HepG2 (cell line): Measurements from ENCODE around the gene SDK2. TPM values are rescaled to one million over a fixed set of nuclear protein-coding genes. Genes with fewer than 3 reads are reported as not detected.
"Not testable (repeated sequence)": the region's sequence is repeated elsewhere in the genome, so short reads cannot be mapped to it uniquely, and the experiment has no call there.

Experiments
- GATAD2A ChIP-seq: IDR thresholded peaks from 2 replicates; pipeline ENCODE4 v1.6.1; 2016
- KDM4B ChIP-seq: sonication (generic); formaldehyde crosslinking; IDR thresholded peaks from 2 replicates; pipeline ENCODE4 v1.4.0; 2020; ENCODE audit warnings: missing genetic modification reagents
- MEIS2 ChIP-seq: sonication (generic); formaldehyde crosslinking; IDR thresholded peaks from 2 replicates; pipeline ENCODE4 v1.9.0; 2021; ENCODE audit warnings: mild to moderate bottlenecking, missing genetic modification reagents
- MXI1 ChIP-seq: IDR thresholded peaks from 3 replicates; pipeline ENCODE4 v1.6.1; 2012; ENCODE audit warnings: low read depth, low read length, inconsistent platforms, borderline replicate concordance
- POGZ ChIP-seq: sonication (generic); formaldehyde crosslinking; IDR thresholded peaks from 2 replicates; pipeline ENCODE4 v1.4.0; 2020; ENCODE audit warnings: mild to moderate bottlenecking, missing genetic modification reagents
- RNF2 ChIP-seq: fragments of 450-650 bp; conservative IDR thresholded peaks from 2 replicates; pipeline ENCODE4 v1.6.1; 2016; ENCODE audit warnings: low read depth
- SAP130 ChIP-seq: IDR thresholded peaks from 2 replicates; pipeline ENCODE4 v1.6.1; 2016; ENCODE audit warnings: low read depth
- SOX6 ChIP-seq, 2 experiments: fragments of 450-650 bp in 1 of 2; sonication (generic) in 1 of 2; formaldehyde crosslinking in 1 of 2; IDR thresholded peaks; 2 replicates each; pipeline versions ENCODE4 v1.4.0 to v1.6.1; 2017 to 2020; ENCODE audit warnings: antibody characterized with exemption in 1 of 2, mild to moderate bottlenecking in 1 of 2, missing genetic modification reagents in 1 of 2
- SP140L ChIP-seq: sonication (generic); formaldehyde crosslinking; IDR thresholded peaks from 2 replicates; pipeline ENCODE4 v1.4.0; 2020; ENCODE audit warnings: missing genetic modification reagents, borderline replicate concordance
- TBX2 ChIP-seq: sonication (generic); formaldehyde crosslinking; IDR thresholded peaks from 2 replicates; pipeline ENCODE4 v1.5.0; 2020; ENCODE audit warnings: missing genetic modification reagents, mild to moderate bottlenecking, borderline replicate concordance
- TCF12 ChIP-seq, 2 experiments: fragments of 450-650 bp in 1 of 2; sonication (generic) in 1 of 2; formaldehyde crosslinking in 1 of 2; IDR thresholded peaks; 2 replicates each; pipeline versions ENCODE4 v1.6.1 to v1.8.0; 2017 to 2022; ENCODE audit warnings: antibody characterized with exemption in 1 of 2, mild to moderate bottlenecking in 1 of 2, missing genetic modification reagents in 1 of 2, moderate library complexity in 1 of 2
- ZBED4 ChIP-seq: sonication (generic); formaldehyde crosslinking; IDR thresholded peaks from 2 replicates; pipeline ENCODE4 v1.4.0; 2020; ENCODE audit warnings: missing genetic modification reagents, borderline replicate concordance
- ZNF274 ChIP-seq: sonication (generic); formaldehyde crosslinking; IDR thresholded peaks from 2 replicates; pipeline ENCODE4 v1.5.1; 2020; ENCODE audit warnings: mild to moderate bottlenecking, missing genetic modification reagents
- ZNF331 ChIP-seq: sonication (generic); formaldehyde crosslinking; IDR thresholded peaks from 2 replicates; pipeline ENCODE4 v1.4.0; 2020; ENCODE audit warnings: missing genetic modification reagents
- ZNF547 ChIP-seq: sonication (generic); formaldehyde crosslinking; IDR thresholded peaks from 2 replicates; pipeline ENCODE4 v1.5.1; 2020; ENCODE audit warnings: mild to moderate bottlenecking, missing genetic modification reagents
- ZNF567 ChIP-seq: sonication (generic); formaldehyde crosslinking; IDR thresholded peaks from 2 replicates; pipeline ENCODE4 v1.8.1; 2023; ENCODE audit warnings: mild to moderate bottlenecking, missing genetic modification reagents, borderline replicate concordance
- polyA plus RNA-seq, 8 experiments: library from polyadenylated mRNA; depleted of rRNA in 3 of 8; stranded (reverse) in 7 of 8; unstranded in 1 of 8; fragments of >200 nt; fragmentation: Illumina TruSeq in 4 of 8; extraction: Trizol in 4 of 8; gene quantifications; 2 replicates each; pipeline versions ENCODE4 v1.2.1 to v1.2.3, GENCODE V29; 2011 to 2016; ENCODE audit warnings: low read depth in 4 of 8, missing spikeins in 1 of 8, mixed read lengths in 1 of 8; ENCODE audit not compliant: insufficient read depth in 1 of 8
- total RNA-seq, 5 experiments: library from RNA; depleted of rRNA; stranded (reverse); fragments of >200 nt; fragmentation: Illumina TruSeq; extraction: Trizol; gene quantifications; 2 replicates each; pipeline ENCODE4 v1.2.3, GENCODE V29; 2016; ENCODE audit warnings: low read depth in 1 of 5
- TF ChIP-seq, protein P1 (sequence below): sonication (generic); formaldehyde crosslinking; IDR thresholded peaks from 2 replicates; pipeline ENCODE4 v1.5.0; 2020; ENCODE audit warnings: mild to moderate bottlenecking, missing genetic modification reagents, borderline replicate concordance
- TF ChIP-seq, protein P2 (sequence below): sonication (generic); formaldehyde crosslinking; IDR thresholded peaks from 2 replicates; pipeline ENCODE4 v1.4.0; 2020; ENCODE audit warnings: mild to moderate bottlenecking, missing genetic modification reagents

Gene SDK2
- total and polyA plus RNA-seq, 2 of the 13 experiments (the other 11 are each of a cell fraction or from before 2014, with no cell fraction given), result not detected

DNA sequence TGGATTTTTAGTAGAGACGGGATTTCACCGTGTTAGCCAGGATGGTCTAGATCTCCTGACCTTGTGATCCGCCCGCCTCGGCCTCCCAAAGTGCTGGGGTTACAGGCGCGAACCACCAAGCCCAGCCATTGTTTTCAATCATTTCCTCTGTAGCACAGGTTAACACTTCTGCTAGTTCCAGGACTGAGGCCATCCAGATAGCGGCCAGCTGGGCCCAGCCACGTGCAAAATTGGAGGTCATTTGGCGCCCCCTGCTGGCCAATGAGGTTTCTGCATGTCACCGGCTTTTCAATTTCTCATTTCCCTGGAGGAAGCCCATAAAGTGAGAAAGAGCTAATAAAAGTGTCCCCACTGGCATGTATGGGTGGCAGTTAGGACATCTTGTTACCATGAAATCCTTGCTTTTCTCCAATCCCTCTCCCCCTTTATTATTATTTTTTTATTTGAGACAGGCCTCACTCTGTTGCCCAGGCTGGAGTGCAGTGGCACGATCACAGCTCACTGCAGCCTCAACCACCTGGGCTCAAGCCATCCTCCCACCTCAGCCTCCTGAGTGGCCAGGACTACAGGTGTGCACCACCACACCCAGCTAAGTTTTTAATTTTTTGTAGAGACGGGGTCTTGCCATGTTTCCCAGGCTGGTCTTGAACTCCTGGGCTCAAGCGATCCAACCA lies 274.3 kb downstream of the SDK2 start (continued):
- TF ChIP-seq, protein P1, sequence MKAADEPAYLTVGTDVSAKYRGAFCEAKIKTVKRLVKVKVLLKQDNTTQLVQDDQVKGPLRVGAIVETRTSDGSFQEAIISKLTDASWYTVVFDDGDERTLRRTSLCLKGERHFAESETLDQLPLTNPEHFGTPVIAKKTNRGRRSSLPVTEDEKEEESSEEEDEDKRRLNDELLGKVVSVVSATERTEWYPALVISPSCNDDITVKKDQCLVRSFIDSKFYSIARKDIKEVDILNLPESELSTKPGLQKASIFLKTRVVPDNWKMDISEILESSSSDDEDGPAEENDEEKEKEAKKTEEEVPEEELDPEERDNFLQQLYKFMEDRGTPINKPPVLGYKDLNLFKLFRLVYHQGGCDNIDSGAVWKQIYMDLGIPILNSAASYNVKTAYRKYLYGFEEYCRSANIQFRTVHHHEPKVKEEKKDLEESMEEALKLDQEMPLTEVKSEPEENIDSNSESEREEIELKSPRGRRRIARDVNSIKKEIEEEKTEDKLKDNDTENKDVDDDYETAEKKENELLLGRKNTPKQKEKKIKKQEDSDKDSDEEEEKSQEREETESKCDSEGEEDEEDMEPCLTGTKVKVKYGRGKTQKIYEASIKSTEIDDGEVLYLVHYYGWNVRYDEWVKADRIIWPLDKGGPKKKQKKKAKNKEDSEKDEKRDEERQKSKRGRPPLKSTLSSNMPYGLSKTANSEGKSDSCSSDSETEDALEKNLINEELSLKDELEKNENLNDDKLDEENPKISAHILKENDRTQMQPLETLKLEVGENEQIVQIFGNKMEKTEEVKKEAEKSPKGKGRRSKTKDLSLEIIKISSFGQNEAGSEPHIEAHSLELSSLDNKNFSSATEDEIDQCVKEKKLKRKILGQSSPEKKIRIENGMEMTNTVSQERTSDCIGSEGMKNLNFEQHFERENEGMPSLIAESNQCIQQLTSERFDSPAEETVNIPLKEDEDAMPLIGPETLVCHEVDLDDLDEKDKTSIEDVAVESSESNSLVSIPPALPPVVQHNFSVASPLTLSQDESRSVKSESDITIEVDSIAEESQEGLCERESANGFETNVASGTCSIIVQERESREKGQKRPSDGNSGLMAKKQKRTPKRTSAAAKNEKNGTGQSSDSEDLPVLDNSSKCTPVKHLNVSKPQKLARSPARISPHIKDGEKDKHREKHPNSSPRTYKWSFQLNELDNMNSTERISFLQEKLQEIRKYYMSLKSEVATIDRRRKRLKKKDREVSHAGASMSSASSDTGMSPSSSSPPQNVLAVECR (CRISPR knock-in tag), result peak; percentile 22; the same call in 1 of the 2 replicates
- TF ChIP-seq RNF2 (0 out of 2 replicates have a peak, but pooled peaks have one; percentile 23), SAP130 (CRISPR knock-in tag) (peak; percentile 58; the same call in 1 of the 2 replicates), MEIS2 (CRISPR knock-in tag) (0 out of 2 replicates have a peak, but pooled peaks have one; percentile 65), POGZ (CRISPR knock-in tag) (0 out of 2 replicates have a peak, but pooled peaks have one; percentile 15), KDM4B (CRISPR knock-in tag) (0 out of 2 replicates have a peak, but pooled peaks have one; percentile 12), MXI1 (peak; percentile 61; the same call in 1 of the 3 replicates), ZBED4 (CRISPR knock-in tag) (peak; percentile 73; the same call in 1 of the 2 replicates), ZNF547 (CRISPR knock-in tag) (0 out of 2 replicates have a peak, but pooled peaks have one; percentile 65), SP140L (CRISPR knock-in tag) (peak; percentile 48; the same call in 1 of the 2 replicates), ZNF567 (peak; percentile 68; the same call in 1 of the 2 replicates), ZNF274 (CRISPR knock-in tag) (peak; percentile 52; the same call in 1 of the 2 replicates), TCF12 (CRISPR knock-in tag; IDR thresholded peaks at IDR 0.05) (0 out of 2 replicates have a peak, but pooled peaks have one; percentile 22), SOX6 (CRISPR knock-in tag; IDR thresholded peaks at IDR 0.05) (peak; percentile 48), GATAD2A (CRISPR knock-in tag) (0 out of 2 replicates have a peak, but pooled peaks have one; percentile 43), TBX2 (CRISPR knock-in tag) (peak; percentile 41; the same call in 1 of the 2 replicates), ZNF331 (CRISPR knock-in tag) (peak; percentile 29; the same call in 1 of the 2 replicates)
- TF ChIP-seq, protein P2, sequence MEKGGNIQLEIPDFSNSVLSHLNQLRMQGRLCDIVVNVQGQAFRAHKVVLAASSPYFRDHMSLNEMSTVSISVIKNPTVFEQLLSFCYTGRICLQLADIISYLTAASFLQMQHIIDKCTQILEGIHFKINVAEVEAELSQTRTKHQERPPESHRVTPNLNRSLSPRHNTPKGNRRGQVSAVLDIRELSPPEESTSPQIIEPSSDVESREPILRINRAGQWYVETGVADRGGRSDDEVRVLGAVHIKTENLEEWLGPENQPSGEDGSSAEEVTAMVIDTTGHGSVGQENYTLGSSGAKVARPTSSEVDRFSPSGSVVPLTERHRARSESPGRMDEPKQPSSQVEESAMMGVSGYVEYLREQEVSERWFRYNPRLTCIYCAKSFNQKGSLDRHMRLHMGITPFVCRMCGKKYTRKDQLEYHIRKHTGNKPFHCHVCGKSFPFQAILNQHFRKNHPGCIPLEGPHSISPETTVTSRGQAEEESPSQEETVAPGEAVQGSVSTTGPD (CRISPR knock-in tag), result 0 out of 2 replicates have a peak, but pooled peaks have one; percentile 11
- TF ChIP-seq TCF12, SOX6 (IDR thresholded peaks at IDR 0.05): not testable (repeated sequence)
